OCI-LY1 (cell line): ENCODE data around the gene VAV2.

Source experiments
- H2AFZ ChIP-seq: fragments of 200-600 bp; sonication (generic), shearing (Covaris generic); 2 replicates; pipeline ENCODE4 v1.6.0; 2014; ENCODE audit warnings: antibody characterized with exemption, mild to moderate bottlenecking, low read length
- H3F3A ChIP-seq: fragments of 200-600 bp; sonication (generic), shearing (Covaris generic); 2 replicates; pipeline ENCODE4 v1.6.0; 2014; ENCODE audit warnings: mild to moderate bottlenecking, antibody characterized with exemption, low read length, moderate library complexity; ENCODE audit not compliant: insufficient read depth
- H3K27ac ChIP-seq: fragments of 200-600 bp; sonication (generic); 2 replicates; pipeline ENCODE4 v1.5.1; 2014; ENCODE audit warnings: low read length, mixed run types, mild to moderate bottlenecking, low read depth; ENCODE audit not compliant: poor library complexity, severe bottlenecking
- H3K27me3 ChIP-seq: fragments of 200-600 bp; sonication (generic); 2 replicates; pipeline ENCODE4 v1.6.0; 2014; ENCODE audit warnings: antibody characterized with exemption, mild to moderate bottlenecking, low read length, moderate library complexity; ENCODE audit not compliant: insufficient read depth
- H3K36me3 ChIP-seq: fragments of 200-600 bp; sonication (generic); 2 replicates; pipeline ENCODE4 v1.6.1; 2014; ENCODE audit warnings: mild to moderate bottlenecking, antibody characterized with exemption, low read length, moderate library complexity, mixed read lengths; ENCODE audit not compliant: insufficient read depth
- H3K4me1 ChIP-seq: fragments of 200-600 bp; sonication (generic); 2 replicates; pipeline ENCODE4 v1.5.1; 2014; ENCODE audit warnings: mild to moderate bottlenecking, low read length, moderate library complexity; ENCODE audit not compliant: insufficient read depth, severe bottlenecking
- H3K4me2 ChIP-seq: fragments of 200-600 bp; sonication (generic), shearing (Covaris generic); 2 replicates; pipeline ENCODE4 v1.6.1; 2014; ENCODE audit warnings: low read length
- H3K4me3 ChIP-seq: fragments of 200-600 bp; sonication (generic); 2 replicates; pipeline ENCODE4 v1.5.1; 2014; ENCODE audit warnings: low read length, low read depth, mild to moderate bottlenecking, mixed read lengths; ENCODE audit not compliant: poor library complexity, severe bottlenecking
- H3K79me2 ChIP-seq: fragments of 200-600 bp; shearing (Covaris generic); 2 replicates; pipeline ENCODE4 v1.6.1; 2016; ENCODE audit warnings: mixed run types, low read length, mixed read lengths; ENCODE audit not compliant: insufficient read depth
- H3K9ac ChIP-seq: fragments of 200-600 bp; sonication (generic), shearing (Covaris generic); 2 replicates; pipeline ENCODE4 v1.6.1; 2014; ENCODE audit warnings: mild to moderate bottlenecking, low read length, mixed read lengths
- H3K9me2 ChIP-seq: fragments of 200-600 bp; sonication (generic), shearing (Covaris generic); 2 replicates; pipeline ENCODE4 v1.6.1; 2014; ENCODE audit warnings: low read depth, mild to moderate bottlenecking, low read length, mixed read lengths
- H3K9me3 ChIP-seq: fragments of 200-600 bp; shearing (Covaris generic); 2 replicates; pipeline ENCODE4 v1.6.1; 2014; ENCODE audit warnings: low read length, mixed read lengths
- H4K20me1 ChIP-seq: fragments of 200-600 bp; sonication (generic), shearing (Covaris generic); 2 replicates; pipeline ENCODE4 v1.6.0; 2016; ENCODE audit warnings: mild to moderate bottlenecking, low read length; ENCODE audit not compliant: insufficient read depth
- CTCF ChIP-seq: fragments of 200-600 bp; sonication (generic), shearing (Covaris generic); IDR thresholded peaks from 2 replicates; pipeline ENCODE4 v1.5.1; 2017; ENCODE audit warnings: mild to moderate bottlenecking, antibody characterized with exemption, low read length, moderate library complexity, mixed read lengths
- EZH2 ChIP-seq: fragments of 200-600 bp; sonication (generic), shearing (Covaris generic); IDR thresholded peaks from 2 replicates; pipeline ENCODE4 v1.8.0; 2017; ENCODE audit warnings: borderline replicate concordance, mixed run types, mild to moderate bottlenecking, antibody characterized with exemption, low read length, moderate library complexity, mixed read lengths

VAV2 gene

GRCh38 chr9:133778336-133779013 lies 213.6 kb downstream of the VAV2 start:
- no peaks in the 10 kb centered on the region for H4K20me1 ChIP-seq
- H3F3A ChIP-seq, result no peaks in the 10 kb centered on the region
- no peak overlapping the region for H3K4me2 ChIP-seq
- no peaks in the 10 kb centered on the region for H3K36me3 ChIP-seq
- no peaks in the 10 kb centered on the region for H3K4me1 ChIP-seq
- no peaks in the 10 kb centered on the region for H3K9me2 ChIP-seq
- H3K27ac ChIP-seq, result no peak overlapping the region
- H3K79me2 ChIP-seq, result no peaks in the 10 kb centered on the region
- H3K27me3 ChIP-seq, result no peaks in the 10 kb centered on the region; the same call in 1 of the 2 replicates
- H3K9ac ChIP-seq, result no peak overlapping the region
- H2AFZ ChIP-seq, result no peak overlapping the region
- no peak overlapping the region for H3K4me3 ChIP-seq
- no peaks in the 10 kb centered on the region for H3K9me3 ChIP-seq
- TF ChIP-seq CTCF, result no peak
- no peak for TF ChIP-seq EZH2

GRCh38 chr9:133777871-133778270 lies 214.3 kb downstream of the VAV2 start:
- H2AFZ ChIP-seq, result no peak overlapping the region
- H3K27me3 ChIP-seq, result no peaks in the 10 kb centered on the region; the same call in 1 of the 2 replicates
- H3K79me2 ChIP-seq, result no peaks in the 10 kb centered on the region
- H3K9me2 ChIP-seq, result no peaks in the 10 kb centered on the region
- H3K27ac ChIP-seq, result no peak overlapping the region
- H3K9me3 ChIP-seq, result no peaks in the 10 kb centered on the region
- no peaks in the 10 kb centered on the region for H4K20me1 ChIP-seq
- H3K4me3 ChIP-seq, result no peak overlapping the region
- H3K4me2 ChIP-seq, result no peak overlapping the region
- no peaks in the 10 kb centered on the region for H3K4me1 ChIP-seq
- H3K36me3 ChIP-seq, result no peaks in the 10 kb centered on the region
- H3K9ac ChIP-seq, result no peak overlapping the region
- TF ChIP-seq EZH2 (no peak), CTCF (no peak)
- H3F3A ChIP-seq, result no peaks in the 10 kb centered on the region

DNA sequence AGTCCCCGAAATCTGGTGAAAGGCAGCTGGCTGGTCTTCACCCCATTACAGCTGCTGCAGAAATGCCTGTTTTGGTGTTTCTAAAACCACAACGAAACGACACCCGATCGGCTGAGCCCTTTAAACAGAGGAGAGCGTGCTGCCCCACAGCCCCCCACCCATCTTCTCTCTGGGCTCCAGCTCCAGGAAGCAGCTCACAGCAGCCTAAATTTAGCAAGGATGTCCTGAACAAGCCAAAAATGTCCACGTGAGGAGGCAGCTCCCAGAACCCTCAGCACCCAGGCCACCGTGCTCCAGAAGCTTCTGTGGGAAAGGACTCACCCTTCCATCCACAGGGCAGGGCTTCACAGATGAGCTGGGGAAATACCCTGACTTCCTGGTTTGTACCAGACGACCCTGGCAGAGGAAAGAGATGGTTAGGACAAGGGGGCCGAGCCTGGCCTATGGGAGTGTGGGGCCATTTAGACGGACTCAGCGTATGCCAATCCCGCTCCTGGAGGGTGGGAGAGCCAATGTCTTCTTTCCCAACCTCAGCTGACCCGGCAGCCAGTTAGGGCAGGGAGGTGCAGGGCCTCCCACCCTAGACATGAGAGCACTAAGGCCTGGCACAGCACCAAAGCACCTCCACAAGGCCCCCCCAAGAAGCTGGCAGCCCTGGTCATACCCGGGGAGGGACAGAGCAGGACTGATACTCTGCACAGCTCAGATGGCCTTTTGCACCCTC lies 214.9 kb downstream of the VAV2 start:
- Histone ChIP-seq H3K27me3 (no peaks in the 10 kb centered on the region; the same call in 1 of the 2 replicates), H3K9me3 (no peaks in the 10 kb centered on the region), H3F3A (no peaks in the 10 kb centered on the region), H4K20me1 (no peaks in the 10 kb centered on the region), H3K4me1 (no peaks in the 10 kb centered on the region), H3K79me2 (no peaks in the 10 kb centered on the region), H3K9me2 (no peaks in the 10 kb centered on the region), H3K27ac (no peak overlapping the region), H3K4me3 (no peak overlapping the region), H3K36me3 (no peaks in the 10 kb centered on the region), H2AFZ (no peak overlapping the region), H3K9ac (no peak overlapping the region), H3K4me2 (no peak overlapping the region)
- TF ChIP-seq EZH2, result no peak
- no peak for TF ChIP-seq CTCF
